HG03457 (cell line): ENCODE data around the gene PXK.

Source experiments
- ATAC-seq: cut with Tn5 transposase; IDR thresholded peaks from one replicate; pipeline ENCODE4 v1.9.1; 2021; ENCODE audit warnings: moderate number of reproducible peaks; ENCODE audit not compliant: unreplicated experiment

Gene PXK

GRCh38 chr3:58346368-58346767, 13.7 kb downstream of the PXK start:
- no peak for ATAC-seq

- ATAC-seq, result no peak
Observed at GRCh38 chr3:58347984-58348383, 15.3 kb downstream of the PXK start.

GRCh38 chr3:58349792-58350626, 17.3 kb downstream of the PXK start:
- ATAC-seq, result peak; percentile 89

GRCh38 chr3:58350627-58351013, 17.9 kb downstream of the PXK start:
- no peak for ATAC-seq

GRCh38 chr3:58351920-58352319, 19.2 kb downstream of the PXK start:
- no peak for ATAC-seq

- ATAC-seq, result no peak
Observed at GRCh38 chr3:58352626-58353025, 19.9 kb downstream of the PXK start.

- ATAC-seq, result no peak
Observed at GRCh38 chr3:58353722-58354553, 21.2 kb downstream of the PXK start.

- ATAC-seq, result no peak
Observed at GRCh38 chr3:58355179-58355578, 22.5 kb downstream of the PXK start.

GRCh38 chr3:58356054-58356453, 23.4 kb downstream of the PXK start:
- no peak for ATAC-seq

- no peak for ATAC-seq
Observed at GRCh38 chr3:58357402-58357801, 24.7 kb downstream of the PXK start.

GRCh38 chr3:58358092-58358491, 25.4 kb downstream of the PXK start:
- ATAC-seq, result no peak

- ATAC-seq, result no peak
Observed at GRCh38 chr3:58358808-58359207, 26.1 kb downstream of the PXK start.

- ATAC-seq, result no peak
Observed at GRCh38 chr3:58359621-58360020, 26.9 kb downstream of the PXK start.

- ATAC-seq, result no peak
Observed at GRCh38 chr3:58361866-58362265, 29.2 kb downstream of the PXK start.

- no peak for ATAC-seq
Observed at GRCh38 chr3:58366699-58367098, 34.0 kb downstream of the PXK start.

- no peak for ATAC-seq
Observed at GRCh38 chr3:58369038-58369437, 36.3 kb downstream of the PXK start.

GRCh38 chr3:58369876-58370275, 37.2 kb downstream of the PXK start:
- no peak for ATAC-seq

GRCh38 chr3:58370407-58370806, 37.7 kb downstream of the PXK start:
- ATAC-seq, result no peak

- no peak for ATAC-seq
Observed at GRCh38 chr3:58371754-58372153, 39.1 kb downstream of the PXK start.

GRCh38 chr3:58375254-58375653, 42.6 kb downstream of the PXK start:
- ATAC-seq, result no peak

- ATAC-seq, result no peak
Observed at GRCh38 chr3:58377168-58377567, 44.5 kb downstream of the PXK start.

GRCh38 chr3:58377750-58378149, 45.1 kb downstream of the PXK start:
- no peak for ATAC-seq
